ENCODE results near the gene AGPAT3. TPM values are rescaled to one million over a fixed set of nuclear protein-coding genes. Genes with fewer than 3 reads are reported as not detected.

Gene AGPAT3
- total and polyA plus RNA-seq, 5 donors from 2014 or later: 13.3 to 67.8 (median 18.1) TPM

DNA sequence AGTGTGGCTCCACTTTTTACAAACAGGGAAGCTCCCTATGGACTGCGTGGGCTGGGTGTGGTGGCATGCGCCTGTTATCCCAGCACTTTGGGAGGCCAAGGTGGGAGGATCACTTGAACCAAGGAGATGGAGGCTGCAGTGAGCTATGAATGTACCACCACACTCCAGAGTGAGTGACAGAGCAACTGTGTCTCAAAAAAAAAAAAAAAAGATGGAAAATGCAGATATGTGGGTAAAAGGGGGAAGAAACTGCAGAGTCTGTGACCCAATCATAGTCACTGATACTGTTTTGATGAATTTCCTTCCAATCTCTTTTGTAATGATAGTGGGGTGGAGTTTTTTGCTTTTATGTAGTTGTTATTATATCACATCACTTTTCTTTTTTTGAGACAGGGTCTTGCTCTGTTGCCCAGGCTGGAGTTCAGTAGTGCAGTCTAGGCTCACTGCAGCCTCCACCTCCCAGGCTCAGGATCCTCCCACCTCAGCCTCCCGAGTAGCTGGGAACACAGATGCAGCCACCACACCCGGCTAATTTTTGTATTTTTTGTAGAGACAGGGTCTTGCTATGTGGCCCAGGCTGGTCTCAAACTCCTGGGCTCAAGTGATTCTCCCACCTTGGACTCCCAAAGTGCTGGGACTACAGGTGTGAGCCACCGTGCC, 138.4 kb downstream of the AGPAT3 start:
- Mint-ChIP-seq H3K9me3 (no peaks in the 10 kb centered on the region), H3K27ac (no peak overlapping the region), H3K4me3 (no peak overlapping the region), H3K36me3 (peaks cover 2% of the 10 kb centered on the region), H3K27me3 (no peaks in the 10 kb centered on the region), H3K4me1 (no peaks in the 10 kb centered on the region)
- no peak overlapping the region for H3K27ac ChIP-seq (ENCODE audit: insufficient read depth, low read length, poor library complexity, severe bottlenecking)
- H3K36me3 ChIP-seq (ENCODE audit: control insufficient read depth, insufficient read depth, low read length): no peaks in the 10 kb centered on the region
- no peaks in the 10 kb centered on the region for H3K27me3 ChIP-seq (ENCODE audit: control insufficient read depth, insufficient read depth, low read length)
- no peaks in the 10 kb centered on the region for H3K4me1 ChIP-seq (ENCODE audit: control insufficient read depth, insufficient read depth, low read length, poor library complexity, severe bottlenecking)
- DNase-seq (no peak), ATAC-seq (ENCODE audit: low read depth in 2 of 2) (no peak)
- H3K9me3 ChIP-seq (ENCODE audit: control insufficient read depth in 2 of 2, low read length in 2 of 2): no peaks in the 10 kb centered on the region
- H3K4me3 ChIP-seq (ENCODE audit: low read depth, low read length): no peak overlapping the region

DNA sequence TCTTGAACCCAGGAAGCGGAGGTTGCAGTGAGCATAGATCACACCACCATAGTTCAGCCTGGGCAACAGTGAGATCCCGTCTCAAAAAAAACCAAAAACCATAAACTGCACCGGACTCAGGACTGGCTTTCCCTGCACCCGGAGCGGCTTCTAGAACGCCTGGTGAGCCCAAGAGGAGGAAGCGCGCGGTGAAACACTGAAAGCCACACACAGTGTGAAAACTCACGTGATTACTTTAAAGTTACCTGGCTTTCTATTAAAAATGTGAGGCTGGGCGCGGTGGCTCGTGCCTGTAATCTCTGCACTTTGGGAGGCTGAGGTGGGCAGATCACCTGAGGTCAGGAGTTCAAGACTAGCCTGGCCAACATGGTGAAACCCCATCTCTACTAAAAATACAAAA, 140.0 kb downstream of the AGPAT3 start:
- Histone ChIP-seq H3K27ac (ENCODE audit: insufficient read depth, low read length, poor library complexity, severe bottlenecking) (no peak overlapping the region), H3K4me1 (ENCODE audit: control insufficient read depth, insufficient read depth, low read length, poor library complexity, severe bottlenecking) (no peaks in the 10 kb centered on the region), H3K4me3 (ENCODE audit: low read depth, low read length) (no peak overlapping the region), H3K9me3 (ENCODE audit: control insufficient read depth in 2 of 2, low read length in 2 of 2) (no peaks in the 10 kb centered on the region), H3K27me3 (ENCODE audit: control insufficient read depth, insufficient read depth, low read length) (no peaks in the 10 kb centered on the region), H3K36me3 (ENCODE audit: control insufficient read depth, insufficient read depth, low read length) (no peaks in the 10 kb centered on the region)
- no peak for ATAC-seq (ENCODE audit: low read depth in 2 of 2)
- H3K9me3 Mint-ChIP-seq: no peaks in the 10 kb centered on the region
- no peak overlapping the region for H3K4me3 Mint-ChIP-seq
- peaks cover 3% of the 10 kb centered on the region for H3K36me3 Mint-ChIP-seq
- H3K27me3 Mint-ChIP-seq: no peaks in the 10 kb centered on the region
- H3K4me1 Mint-ChIP-seq: peaks cover 0 to 1% (median under 1%) of the 10 kb centered on the region in 4 donors
- DNase-seq: no peak
- H3K27ac Mint-ChIP-seq: no peak overlapping the region

DNA sequence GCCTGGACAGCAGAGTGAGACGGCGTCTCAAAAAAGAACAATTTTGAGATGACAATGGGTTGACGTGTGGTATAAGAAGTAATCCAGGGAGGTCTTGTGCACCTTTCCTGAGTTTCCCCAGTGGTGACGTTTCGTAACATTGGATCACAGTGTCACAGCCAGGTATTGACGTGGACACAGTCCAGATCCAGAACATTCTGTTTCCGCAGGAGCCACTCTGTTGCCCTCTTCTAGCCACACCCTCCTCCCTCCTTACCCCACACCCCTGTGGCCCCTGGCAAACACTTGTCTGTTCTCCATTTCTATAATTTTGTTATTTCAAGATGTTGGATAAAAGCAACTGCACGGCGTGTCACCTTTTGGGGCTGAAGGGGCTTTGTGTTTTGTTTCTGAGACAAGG, 140.6 kb downstream of the AGPAT3 start:
- H3K4me1 Mint-ChIP-seq: peaks cover 0 to 6% (median 2%) of the 10 kb centered on the region in 4 donors
- no peaks in the 10 kb centered on the region for H3K9me3 Mint-ChIP-seq
- DNase-seq (no peak), ATAC-seq (ENCODE audit: low read depth in 2 of 2) (no peak)
- no peaks in the 10 kb centered on the region for H3K4me1 ChIP-seq (ENCODE audit: control insufficient read depth, insufficient read depth, low read length, poor library complexity, severe bottlenecking)
- peaks cover 3% of the 10 kb centered on the region for H3K36me3 Mint-ChIP-seq
- no peak overlapping the region for H3K27ac ChIP-seq (ENCODE audit: insufficient read depth, low read length, poor library complexity, severe bottlenecking)
- peak overlapping the region in 1 of 3 donors; percentile 20 for H3K27ac Mint-ChIP-seq
- no peak overlapping the region for H3K4me3 ChIP-seq (ENCODE audit: low read depth, low read length)
- no peaks in the 10 kb centered on the region for H3K36me3 ChIP-seq (ENCODE audit: control insufficient read depth, insufficient read depth, low read length)
- peak overlapping the region in 1 of 4 donors; percentile 44 for H3K4me3 Mint-ChIP-seq
- H3K27me3 Mint-ChIP-seq: no peaks in the 10 kb centered on the region
- H3K27me3 ChIP-seq (ENCODE audit: control insufficient read depth, insufficient read depth, low read length): no peaks in the 10 kb centered on the region
- no peaks in the 10 kb centered on the region for H3K9me3 ChIP-seq (ENCODE audit: control insufficient read depth in 2 of 2, low read length in 2 of 2)

GRCh38 chr21:44006017-44006619, 141.1 kb downstream of the AGPAT3 start:
- DNase-seq (no peak), ATAC-seq (ENCODE audit: low read depth in 2 of 2) (no peak)
- Mint-ChIP-seq H3K36me3 (peaks cover 3% of the 10 kb centered on the region), H3K4me3 (peak overlapping the region in 2 of 4 donors; percentile 15 to 38), H3K4me1 (peaks cover 0 to 10% (median 6%) of the 10 kb centered on the region in 4 donors), H3K27me3 (no peaks in the 10 kb centered on the region), H3K9me3 (no peaks in the 10 kb centered on the region), H3K27ac (peak overlapping the region in 2 of 3 donors; percentile 20 to 65)
- peaks cover 4% of the 10 kb centered on the region for H3K4me1 ChIP-seq (ENCODE audit: control insufficient read depth, insufficient read depth, low read length, poor library complexity, severe bottlenecking)
- no peak overlapping the region for H3K4me3 ChIP-seq (ENCODE audit: low read depth, low read length)
- H3K9me3 ChIP-seq (ENCODE audit: control insufficient read depth in 2 of 2, low read length in 2 of 2): no peaks in the 10 kb centered on the region
- H3K36me3 ChIP-seq (ENCODE audit: control insufficient read depth, insufficient read depth, low read length): no peaks in the 10 kb centered on the region
- no peaks in the 10 kb centered on the region for H3K27me3 ChIP-seq (ENCODE audit: control insufficient read depth, insufficient read depth, low read length)
- H3K27ac ChIP-seq (ENCODE audit: insufficient read depth, low read length, poor library complexity, severe bottlenecking): no peak overlapping the region

DNA sequence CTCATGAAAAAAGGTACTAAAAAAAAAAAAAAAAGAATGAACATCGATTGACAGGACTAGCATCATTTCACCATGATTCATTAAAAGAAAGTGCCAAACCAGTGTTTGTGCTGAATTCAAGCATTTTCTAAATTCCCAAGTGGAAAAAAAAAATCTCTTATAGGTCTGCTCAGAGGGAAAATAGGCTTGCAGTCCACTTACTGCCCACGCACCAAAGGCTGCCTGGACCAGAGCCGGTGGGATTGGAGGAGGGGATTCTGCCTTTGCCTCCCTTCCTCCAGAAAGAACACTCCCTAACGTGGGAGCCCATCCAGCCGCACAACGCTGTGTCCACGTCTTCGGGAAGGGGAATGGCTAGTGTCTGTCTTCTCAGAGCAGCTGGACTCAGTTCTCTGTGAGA, 141.6 kb downstream of the AGPAT3 start:
- ATAC-seq (ENCODE audit: low read depth in 2 of 2) (no peak), DNase-seq (no peak)
- Mint-ChIP-seq H3K9me3 (no peaks in the 10 kb centered on the region), H3K27me3 (no peaks in the 10 kb centered on the region), H3K4me3 (peak overlapping the region in 2 of 4 donors; percentile 15 to 38), H3K27ac (peak overlapping the region in 1 of 3 donors; percentile 65), H3K36me3 (peaks cover 3% of the 10 kb centered on the region), H3K4me1 (peaks cover 0 to 13% (median 8%) of the 10 kb centered on the region in 4 donors)
- no peaks in the 10 kb centered on the region for H3K9me3 ChIP-seq (ENCODE audit: control insufficient read depth in 2 of 2, low read length in 2 of 2)
- H3K4me3 ChIP-seq (ENCODE audit: low read depth, low read length): no peak overlapping the region
- peaks cover 9% of the 10 kb centered on the region for H3K4me1 ChIP-seq (ENCODE audit: control insufficient read depth, insufficient read depth, low read length, poor library complexity, severe bottlenecking)
- no peaks in the 10 kb centered on the region for H3K36me3 ChIP-seq (ENCODE audit: control insufficient read depth, insufficient read depth, low read length)
- no peak overlapping the region for H3K27ac ChIP-seq (ENCODE audit: insufficient read depth, low read length, poor library complexity, severe bottlenecking)
- no peaks in the 10 kb centered on the region for H3K27me3 ChIP-seq (ENCODE audit: control insufficient read depth, insufficient read depth, low read length)

DNA sequence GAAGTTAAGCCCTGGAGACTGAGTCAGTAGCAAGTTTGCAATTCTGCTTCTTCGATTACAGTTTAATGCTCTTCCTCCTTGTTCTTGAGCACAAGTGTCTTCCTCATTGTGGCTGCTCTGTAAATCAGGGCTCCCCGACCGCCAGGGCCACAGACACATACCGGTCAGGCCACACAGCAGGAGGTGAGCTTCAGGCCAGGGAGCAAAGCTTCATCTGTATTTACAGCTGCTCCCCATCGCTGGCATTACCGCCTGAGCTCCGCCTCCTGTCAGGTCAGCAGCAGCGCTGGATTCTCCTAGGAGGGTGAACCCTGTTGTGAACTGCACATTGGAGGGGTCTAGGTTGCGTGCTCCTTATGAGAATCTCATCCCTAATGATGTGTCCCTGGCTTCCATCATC, 145.4 kb downstream of the AGPAT3 start:
- H3K36me3 Mint-ChIP-seq: peaks cover 3% of the 10 kb centered on the region
- H3K9me3 Mint-ChIP-seq: no peaks in the 10 kb centered on the region
- H3K36me3 ChIP-seq (ENCODE audit: control insufficient read depth, insufficient read depth, low read length): no peaks in the 10 kb centered on the region
- H3K27ac ChIP-seq (ENCODE audit: insufficient read depth, low read length, poor library complexity, severe bottlenecking): no peak overlapping the region
- H3K27me3 ChIP-seq (ENCODE audit: control insufficient read depth, insufficient read depth, low read length): no peaks in the 10 kb centered on the region
- no peak for ATAC-seq (ENCODE audit: low read depth in 2 of 2)
- H3K4me3 ChIP-seq (ENCODE audit: low read depth, low read length): no peak overlapping the region
- DNase-seq: no peak
- H3K9me3 ChIP-seq (ENCODE audit: control insufficient read depth in 2 of 2, low read length in 2 of 2): no peaks in the 10 kb centered on the region
- peaks cover 38% of the 10 kb centered on the region for H3K4me1 ChIP-seq (ENCODE audit: control insufficient read depth, insufficient read depth, low read length, poor library complexity, severe bottlenecking)
- H3K4me3 Mint-ChIP-seq: peak overlapping the region; percentile 33 to 92 (median 63)
- H3K27me3 Mint-ChIP-seq: no peaks in the 10 kb centered on the region
- peaks cover 18 to 36% (median 30%) of the 10 kb centered on the region in 4 donors for H3K4me1 Mint-ChIP-seq
- peak overlapping the region in 2 of 3 donors; percentile 53 to 75 for H3K27ac Mint-ChIP-seq

GRCh38 chr21:44011123-44011522, 146.1 kb downstream of the AGPAT3 start:
- Histone ChIP-seq H3K27me3 (ENCODE audit: control insufficient read depth, insufficient read depth, low read length) (no peaks in the 10 kb centered on the region), H3K36me3 (ENCODE audit: control insufficient read depth, insufficient read depth, low read length) (no peaks in the 10 kb centered on the region), H3K9me3 (ENCODE audit: control insufficient read depth in 2 of 2, low read length in 2 of 2) (no peaks in the 10 kb centered on the region), H3K4me3 (ENCODE audit: low read depth, low read length) (peak overlapping the region; percentile 43), H3K27ac (ENCODE audit: insufficient read depth, low read length, poor library complexity, severe bottlenecking) (peak overlapping the region; percentile 90), H3K4me1 (ENCODE audit: control insufficient read depth, insufficient read depth, low read length, poor library complexity, severe bottlenecking) (peaks cover 45% of the 10 kb centered on the region)
- DNase-seq (no peak), ATAC-seq (ENCODE audit: low read depth in 2 of 2) (no peak)
- H3K4me1 Mint-ChIP-seq: peaks cover 23 to 43% (median 34%) of the 10 kb centered on the region in 4 donors
- peak overlapping the region; percentile 90 to 97 (median 92) for H3K4me3 Mint-ChIP-seq
- peak overlapping the region; percentile 89 to 94 (median 92) for H3K27ac Mint-ChIP-seq
- H3K27me3 Mint-ChIP-seq: no peaks in the 10 kb centered on the region
- H3K36me3 Mint-ChIP-seq: peaks cover 3% of the 10 kb centered on the region
- no peaks in the 10 kb centered on the region for H3K9me3 Mint-ChIP-seq
